ENCODE results near the gene CYP2U1. TPM values are rescaled to one million over a fixed set of nuclear protein-coding genes. Genes with fewer than 3 reads are reported as not detected.

CYP2U1 gene
- total and polyA plus RNA-seq, 2 experiments from 2014 or later = 3.2 to 9.9 TPM

- Histone ChIP-seq H3K4me2 (no peak overlapping the region), H3K9me2 (ENCODE audit: insufficient read depth) (peaks cover 28% of the 10 kb centered on the region), H4K20me1 (replicated peaks; ENCODE audit: insufficient read depth) (no peaks in the 10 kb centered on the region), H3K27ac (ENCODE audit: low read depth) (no peak overlapping the region), H3K79me2 (replicated peaks; ENCODE audit: insufficient read depth) (no peaks in the 10 kb centered on the region), H3K4me3 (no peak overlapping the region), H3K36me3 (ENCODE audit: insufficient read depth) (no peaks in the 10 kb centered on the region), H3F3A (replicated peaks; ENCODE audit: low read depth) (no peaks in the 10 kb centered on the region), H2AFZ (no peak overlapping the region), H3K27me3 (ENCODE audit: insufficient read depth) (no peaks in the 10 kb centered on the region), H3K4me1 (ENCODE audit: insufficient read depth) (peaks cover 5% of the 10 kb centered on the region; the same call in 1 of the 2 replicates)
- Mint-ChIP-seq H3K9me3 (peaks cover 19% of the 10 kb centered on the region), H3K27ac (no peak overlapping the region), H3K27me3 (ENCODE audit: insufficient read depth, low read depth, poor library complexity) (no peaks in the 10 kb centered on the region), H3K4me3 (no peak overlapping the region), H3K4me1 (no peaks in the 10 kb centered on the region; the same call in 1 of the 3 replicates), H3K36me3 (ENCODE audit: low read depth) (peaks cover 19% of the 10 kb centered on the region)
- ATAC-seq (no peak), DNase-seq (ENCODE audit: low spot score) (no peak)
- TF ChIP-seq JUNB (IDR thresholded peaks at IDR 0.05; ENCODE audit: unreplicated experiment) (no peak), ZNF331 (CRISPR knock-in tag; IDR thresholded peaks at IDR 0.05; ENCODE audit: low read depth) (no peak), REST (IDR thresholded peaks at IDR 0.05; ENCODE audit: unreplicated experiment) (no peak), EZH2phosphoT487 (IDR thresholded peaks at IDR 0.05; ENCODE audit: unreplicated experiment) (no peak), POLR2AphosphoS5 (IDR thresholded peaks at IDR 0.05; ENCODE audit: low read depth) (no peak), ZNF462 (CRISPR knock-in tag; IDR thresholded peaks at IDR 0.05) (no peak), NANOG (IDR thresholded peaks at IDR 0.05; ENCODE audit: borderline replicate concordance) (no peak), EZH2 (IDR thresholded peaks at IDR 0.05; ENCODE audit: low read depth, unreplicated experiment) (no peak), CREB1 (CRISPR knock-in tag; IDR thresholded peaks at IDR 0.05; ENCODE audit: low read depth) (no peak), STAT1 (IDR thresholded peaks at IDR 0.05; ENCODE audit: unreplicated experiment) (no peak), ETS1 (IDR thresholded peaks at IDR 0.05) (no peak), CTCF (conservative IDR thresholded peaks at IDR 0.05; ENCODE audit: low read depth in 2 of 2) (no peak), ZNF114 (CRISPR knock-in tag; IDR thresholded peaks at IDR 0.05) (no peak)
Measured at GRCh38 chr4:107896158-107896645, 35.1 kb upstream of the CYP2U1 start.
